Skeletal muscle tissue (tissue), 4 donors: ENCODE results near the gene LDLRAD1. TPM values are rescaled to one million over a fixed set of nuclear protein-coding genes. Genes with fewer than 3 reads are reported as not detected.
"Not testable (repeated sequence)": the region's sequence is repeated elsewhere in the genome, so short reads cannot be mapped to it uniquely, and the experiment has no call there.

Source experiments
- H3K27ac ChIP-seq: one replicate; pipeline ENCODE4 v1.7.0; 2013; ENCODE audit warnings: mild to moderate bottlenecking, low read depth, low read length, inconsistent platforms
- H3K27me3 ChIP-seq, 3 donors: one replicate each; pipeline ENCODE4 v1.7.0; 2013; ENCODE audit warnings: low read length in 3 of 3; ENCODE audit not compliant: control insufficient read depth in 3 of 3, insufficient read depth in 3 of 3
- H3K36me3 ChIP-seq, 3 donors: one replicate each; pipeline ENCODE4 v1.7.0; 2013; ENCODE audit warnings: low read length in 3 of 3; ENCODE audit not compliant: control insufficient read depth in 3 of 3, insufficient read depth in 3 of 3
- H3K4me1 ChIP-seq, 3 donors: one replicate each; pipeline ENCODE4 v1.7.0; 2013; ENCODE audit warnings: low read length in 3 of 3, mild to moderate bottlenecking in 3 of 3; ENCODE audit not compliant: control insufficient read depth in 3 of 3, insufficient read depth in 3 of 3
- H3K4me3 ChIP-seq, 3 donors: one replicate each; pipeline ENCODE4 v1.7.0; 2013; ENCODE audit warnings: low read length in 3 of 3
- H3K9ac ChIP-seq, 3 donors: one replicate each; pipeline ENCODE4 v1.7.0; 2013; ENCODE audit warnings: low read length in 3 of 3, mild to moderate bottlenecking in 3 of 3, moderate library complexity in 2 of 3, low read depth in 1 of 3
- H3K9me3 ChIP-seq, 3 donors: one replicate each; pipeline ENCODE4 v1.7.0; 2013; ENCODE audit warnings: low read length in 3 of 3; ENCODE audit not compliant: control insufficient read depth in 3 of 3
- total RNA-seq: library from RNA; depleted of rRNA; stranded (reverse); fragments of >200 nt; gene quantifications from one replicate; pipeline ENCODE4 v1.2.3, GENCODE V29; 2014
- donor health status: Osteomylitis.

LDLRAD1 gene
- total RNA-seq, 1 donor from 2014 or later = not detected

DNA sequence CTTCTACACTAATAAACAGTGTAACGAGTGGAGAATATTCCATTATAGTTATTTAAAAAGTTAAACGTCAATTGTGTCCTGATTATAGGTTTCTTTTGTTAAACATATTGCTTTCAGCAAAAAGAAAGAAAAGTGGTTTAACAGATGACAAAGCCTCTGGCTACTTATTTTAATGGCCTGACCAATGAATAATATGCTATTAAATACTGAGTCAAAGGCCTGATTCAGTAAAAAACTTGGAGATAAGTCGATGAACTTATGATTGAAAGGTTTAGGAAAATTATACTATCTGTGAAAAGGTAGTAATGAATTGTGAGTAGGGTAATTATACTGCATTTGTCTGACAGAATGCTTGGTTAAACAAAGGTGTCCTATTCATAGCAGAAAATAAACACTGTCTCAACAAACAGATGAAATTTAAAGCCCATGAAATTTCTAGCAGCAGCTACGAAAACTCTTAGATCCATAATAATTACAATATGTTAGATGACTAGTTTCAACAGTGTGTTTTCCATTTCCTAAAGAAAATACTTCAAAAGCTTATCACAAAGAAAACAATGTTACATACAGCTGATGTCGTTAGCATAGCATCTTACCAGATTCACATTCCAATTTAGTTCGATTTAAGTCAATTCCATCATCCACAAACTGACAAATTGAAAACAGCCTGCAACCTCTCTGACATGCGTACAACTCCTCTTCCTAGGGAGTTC lies 28.8 kb upstream of the LDLRAD1 start:
- Histone ChIP-seq H3K9ac (no peak overlapping the region), H3K4me1 (peaks cover 13 to 25% (median 20%) of the 10 kb centered on the region in 3 donors)

GRCh38 chr1:54045496-54045895 lies 27.5 kb upstream of the LDLRAD1 start:
- H3K27me3 ChIP-seq = no peaks in the 10 kb centered on the region
- no peak overlapping the region for H3K4me3 ChIP-seq
- H3K4me1 ChIP-seq = peaks cover 9 to 14% (median 11%) of the 10 kb centered on the region in 3 donors
- no peak overlapping the region for H3K27ac ChIP-seq
- no peaks in the 10 kb centered on the region for H3K9me3 ChIP-seq
- H3K36me3 ChIP-seq = peaks cover 6 to 29% (median 27%) of the 10 kb centered on the region in 3 donors
- H3K9ac ChIP-seq = no peak overlapping the region

More for the DNA sequence above, 28.8 kb upstream of the LDLRAD1 start:
- Histone ChIP-seq H3K9me3 (no peaks in the 10 kb centered on the region), H3K36me3 (peaks cover 6 to 18% (median 14%) of the 10 kb centered on the region in 3 donors), H3K27me3 (no peaks in the 10 kb centered on the region), H3K27ac (no peak overlapping the region), H3K4me3 (no peak overlapping the region)

GRCh38 chr1:54041806-54042205 lies 23.8 kb upstream of the LDLRAD1 start:
- H3K4me1 ChIP-seq = no peaks in the 10 kb centered on the region
- H3K9ac ChIP-seq = no peak overlapping the region
- peaks cover 15 to 58% (median 56%) of the 10 kb centered on the region in 3 donors for H3K36me3 ChIP-seq
- no peak overlapping the region for H3K27ac ChIP-seq
- H3K4me3 ChIP-seq = no peak overlapping the region
- no peaks in the 10 kb centered on the region for H3K27me3 ChIP-seq
- H3K9me3 ChIP-seq = no peaks in the 10 kb centered on the region

- Histone ChIP-seq H3K4me1 (no peaks in the 10 kb centered on the region), H3K36me3 (peaks cover 25 to 75% (median 62%) of the 10 kb centered on the region in 3 donors), H3K27me3 (no peaks in the 10 kb centered on the region), H3K27ac (no peak overlapping the region), H3K4me3 (no peak overlapping the region), H3K9ac (no peak overlapping the region), H3K9me3 (no peaks in the 10 kb centered on the region)
These were observed 19.5 kb upstream of the LDLRAD1 start for GRCh38 chr1:54037476-54037875.

DNA sequence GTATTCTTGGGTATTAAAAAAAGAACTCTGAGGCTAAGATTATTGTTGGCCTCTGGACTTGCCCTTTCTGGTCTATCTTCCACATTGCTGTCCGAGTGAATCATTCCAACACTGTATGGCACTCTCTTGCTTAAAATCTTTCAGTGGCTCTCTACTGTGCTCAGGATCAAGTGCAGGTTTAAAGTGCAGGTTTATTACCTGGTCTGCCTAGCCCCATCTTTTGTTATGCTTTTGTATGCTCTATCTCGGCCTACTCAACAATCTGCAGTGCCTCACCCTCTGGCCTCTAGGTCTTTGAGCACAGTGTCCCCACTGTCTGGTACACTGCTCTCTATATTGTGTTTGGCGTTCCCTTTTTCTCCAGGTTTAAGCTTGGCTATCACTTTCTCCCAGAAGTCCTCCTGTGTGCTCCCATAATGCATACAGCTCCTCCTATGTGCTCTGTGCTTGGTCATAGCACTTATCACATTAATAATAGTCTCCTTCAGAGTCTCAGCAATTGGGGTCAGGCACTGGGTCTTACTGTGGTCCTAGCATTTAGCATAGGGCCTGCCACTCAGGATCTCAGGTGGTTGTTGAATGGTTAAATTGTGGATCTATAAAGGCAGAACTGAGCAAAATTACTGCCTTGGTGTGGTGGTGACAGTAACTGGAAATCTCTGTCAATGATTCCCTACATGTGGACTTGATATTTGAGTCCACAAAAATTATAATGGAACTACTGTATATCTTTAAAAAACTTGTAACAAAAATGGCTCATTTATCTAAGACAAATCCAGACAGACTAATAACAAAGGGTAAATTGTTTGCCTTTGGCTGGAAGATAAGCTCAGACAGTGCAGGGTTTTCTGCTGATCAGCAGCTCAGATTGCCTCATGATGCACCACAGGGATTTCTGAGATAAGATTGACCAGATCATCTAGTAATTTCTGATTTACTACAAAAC lies 10.6 kb upstream of the LDLRAD1 start:
- Histone ChIP-seq H3K9me3 (no peaks in the 10 kb centered on the region), H3K4me1 (no peaks in the 10 kb centered on the region), H3K27me3 (no peaks in the 10 kb centered on the region), H3K36me3 (peaks cover 0 to 24% (median 15%) of the 10 kb centered on the region in 3 donors), H3K27ac (no peak overlapping the region), H3K9ac (no peak overlapping the region), H3K4me3 (no peak overlapping the region)

- Histone ChIP-seq H3K27ac (no peak overlapping the region), H3K27me3 (no peaks in the 10 kb centered on the region), H3K36me3 (peaks cover 0 to 22% (median 13%) of the 10 kb centered on the region in 3 donors), H3K9ac (no peak overlapping the region), H3K4me3 (no peak overlapping the region), H3K4me1 (no peaks in the 10 kb centered on the region), H3K9me3 (no peaks in the 10 kb centered on the region)
These were observed 9.9 kb upstream of the LDLRAD1 start for GRCh38 chr1:54027848-54028247.

DNA sequence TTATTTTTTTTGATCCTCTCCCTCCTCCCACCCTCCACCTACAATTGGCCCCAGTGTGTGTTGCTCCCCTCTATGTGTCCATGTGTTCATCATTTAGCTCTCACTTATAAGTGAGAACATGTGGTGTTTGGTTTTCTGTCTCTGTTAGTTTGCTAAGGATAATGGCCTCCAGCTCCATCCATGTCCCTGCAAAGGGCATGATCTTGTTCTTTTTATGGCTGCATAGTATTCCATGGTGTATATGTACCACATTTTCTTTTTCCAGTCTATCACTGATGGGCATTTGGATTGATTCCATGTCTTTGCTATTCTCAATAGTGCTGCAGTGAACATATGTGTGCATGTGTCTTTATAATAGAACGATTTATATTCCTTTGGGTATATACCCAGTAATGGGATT lies 6.8 kb upstream of the LDLRAD1 start:
- H3K27ac ChIP-seq, H3K4me1 ChIP-seq, H3K27me3 ChIP-seq, H3K36me3 ChIP-seq, H3K4me3 ChIP-seq, H3K9ac ChIP-seq, H3K9me3 ChIP-seq: not testable (repeated sequence)

GRCh38 chr1:54024358-54024757 lies 6.4 kb upstream of the LDLRAD1 start:
- Histone ChIP-seq H3K9me3 (no peaks in the 10 kb centered on the region), H3K4me1 (no peaks in the 10 kb centered on the region), H3K27ac (no peak overlapping the region), H3K4me3 (no peak overlapping the region), H3K27me3 (no peaks in the 10 kb centered on the region), H3K9ac (no peak overlapping the region), H3K36me3 (no peaks in the 10 kb centered on the region)

- H3K36me3 ChIP-seq, H3K9me3 ChIP-seq, H3K27ac ChIP-seq, H3K9ac ChIP-seq, H3K4me3 ChIP-seq, H3K27me3 ChIP-seq, H3K4me1 ChIP-seq: not testable (repeated sequence)
These were observed 1.7 kb upstream of the LDLRAD1 start for GRCh38 chr1:54019562-54020176.
